H9 (cell line): Measurements from ENCODE around the gene ZBED1. TPM values are rescaled to one million over a fixed set of nuclear protein-coding genes. Genes with fewer than 3 reads are reported as not detected.

Source experiments
- DNase-seq: peaks from one replicate; pipeline ENCODE4 v3.0.0-alpha.2; 2017
- H2AFZ ChIP-seq: one replicate; pipeline ENCODE4 v1.6.1; 2013; ENCODE audit warnings: mild to moderate bottlenecking, low read length, control low read depth, moderate library complexity
- H2AK5ac ChIP-seq: 2 replicates; pipeline ENCODE4 v1.6.1; 2013; ENCODE audit warnings: low read length, control low read depth, mixed read lengths; ENCODE audit not compliant: insufficient read length
- H2BK120ac ChIP-seq: one replicate; pipeline ENCODE4 v1.6.1; 2013; ENCODE audit warnings: low read depth, mild to moderate bottlenecking, low read length, control low read depth, inconsistent platforms; ENCODE audit not compliant: poor library complexity, severe bottlenecking
- H2BK12ac ChIP-seq: 2 replicates; pipeline ENCODE4 v1.6.1; 2013; ENCODE audit warnings: low read length, control low read depth, mixed read lengths, low read depth; ENCODE audit not compliant: insufficient read length
- H2BK15ac ChIP-seq: 2 replicates; pipeline ENCODE4 v1.6.1; 2013; ENCODE audit warnings: low read depth, low read length, control low read depth
- H2BK20ac ChIP-seq: one replicate; pipeline ENCODE4 v1.6.1; 2013; ENCODE audit warnings: low read depth, mild to moderate bottlenecking, low read length, control low read depth, inconsistent platforms; ENCODE audit not compliant: poor library complexity, severe bottlenecking
- H2BK5ac ChIP-seq: 2 replicates; pipeline ENCODE4 v1.6.1; 2013; ENCODE audit warnings: low read length, control low read depth, mixed read lengths; ENCODE audit not compliant: insufficient read length
- H3K14ac ChIP-seq: 2 replicates; pipeline ENCODE4 v1.6.1; 2013; ENCODE audit warnings: low read length, control low read depth; ENCODE audit not compliant: insufficient read depth
- H3K18ac ChIP-seq: 2 replicates; pipeline ENCODE4 v1.6.1; 2013; ENCODE audit warnings: low read depth, mild to moderate bottlenecking, mixed read lengths, low read length, control low read depth; ENCODE audit not compliant: insufficient read length
- H3K23ac ChIP-seq: 2 replicates; pipeline ENCODE4 v1.6.1; 2013; ENCODE audit warnings: low read length, control low read depth, mixed read lengths, low read depth; ENCODE audit not compliant: insufficient read length
- H3K23me2 ChIP-seq: 2 replicates; pipeline ENCODE4 v1.6.1; 2013; ENCODE audit warnings: low read depth, mild to moderate bottlenecking, mixed read lengths, low read length, control low read depth; ENCODE audit not compliant: insufficient read length, poor library complexity, severe bottlenecking
- H3K27ac ChIP-seq: 2 replicates; pipeline ENCODE4 v1.5.1; 2013; ENCODE audit warnings: low read length, control low read depth, mixed read lengths, low read depth; ENCODE audit not compliant: insufficient read length
- H3K27me3 ChIP-seq: 2 replicates; pipeline ENCODE4 v1.6.1; 2013; ENCODE audit warnings: low read length, control low read depth, inconsistent platforms; ENCODE audit not compliant: insufficient read depth
- H3K4ac ChIP-seq: 2 replicates; pipeline ENCODE4 v1.6.1; 2013; ENCODE audit warnings: low read depth, mild to moderate bottlenecking, control low read depth, inconsistent platforms, low read length, moderate library complexity
- H3K4me1 ChIP-seq: 2 replicates; pipeline ENCODE4 v1.6.1; 2013; ENCODE audit warnings: low read length, control low read depth, inconsistent platforms; ENCODE audit not compliant: insufficient read depth
- H3K4me2 ChIP-seq: 2 replicates; pipeline ENCODE4 v1.6.1; 2013; ENCODE audit warnings: low read length, control low read depth, mixed read lengths; ENCODE audit not compliant: insufficient read length, insufficient read depth
- H3K56ac ChIP-seq: 2 replicates; pipeline ENCODE4 v1.6.1; 2013; ENCODE audit warnings: low read depth, mild to moderate bottlenecking, mixed read lengths, low read length, control low read depth; ENCODE audit not compliant: insufficient read length
- H3K79me1 ChIP-seq: 2 replicates; pipeline ENCODE4 v1.6.1; 2013; ENCODE audit warnings: low read depth, mild to moderate bottlenecking, moderate library complexity, low read length, control low read depth, inconsistent platforms; ENCODE audit not compliant: insufficient read depth, poor library complexity, severe bottlenecking
- H3K79me2 ChIP-seq: 2 replicates; pipeline ENCODE4 v1.6.1; 2013; ENCODE audit warnings: low read length, control low read depth, inconsistent platforms; ENCODE audit not compliant: insufficient read depth
- H3K9ac ChIP-seq: 2 replicates; pipeline ENCODE4 v1.6.1; 2013; ENCODE audit warnings: low read length, control low read depth, mixed read lengths; ENCODE audit not compliant: insufficient read length; ENCODE audit errors: extremely low read depth
- H3K9me3 ChIP-seq: one replicate; pipeline ENCODE4 v1.6.1; 2013; ENCODE audit warnings: low read depth, low read length, inconsistent platforms; ENCODE audit not compliant: control insufficient read depth
- H3T11ph ChIP-seq: one replicate; pipeline ENCODE4 v1.6.1; 2013; ENCODE audit warnings: mild to moderate bottlenecking, low read length, control low read depth, inconsistent platforms
- H4K20me1 ChIP-seq: one replicate; pipeline ENCODE4 v1.6.1; 2013; ENCODE audit not compliant: control insufficient read depth, insufficient read length, insufficient read depth
- H4K5ac ChIP-seq: 2 replicates; pipeline ENCODE4 v1.6.1; 2013; ENCODE audit warnings: low read depth, mild to moderate bottlenecking, mixed read lengths, low read length, control low read depth; ENCODE audit not compliant: insufficient read length
- H4K8ac ChIP-seq: replicated peaks from 2 replicates; pipeline ENCODE4 v1.6.1; 2013; ENCODE audit warnings: low read length, control low read depth, mixed read lengths, low read depth; ENCODE audit not compliant: insufficient read length
- H4K91ac ChIP-seq: 2 replicates; pipeline ENCODE4 v1.6.1; 2013; ENCODE audit warnings: low read depth, mild to moderate bottlenecking, moderate library complexity, mixed read lengths, low read length, control low read depth; ENCODE audit not compliant: insufficient read length
- H3K27ac Mint-ChIP-seq, 3 experiments: 2 replicates in 2 of 3; 3 replicates in 1 of 3; pipeline ENCODE4 v1.8.0; 2020 to 2021; ENCODE audit warnings: mixed read lengths in 3 of 3, mild to moderate bottlenecking in 1 of 3, moderate library complexity in 1 of 3
- H3K27me3 Mint-ChIP-seq: 2 replicates; pipeline ENCODE4 v1.8.0; 2021; ENCODE audit warnings: low read depth, mild to moderate bottlenecking, moderate library complexity, mixed read lengths
- H3K36me3 Mint-ChIP-seq, 3 experiments: 2 replicates in 2 of 3; 3 replicates in 1 of 3; pipeline ENCODE4 v1.8.0; 2020 to 2021; ENCODE audit warnings: low read depth in 3 of 3, mixed read lengths in 3 of 3; ENCODE audit not compliant: insufficient read depth in 1 of 3
- H3K4me1 Mint-ChIP-seq, 2 experiments: 2 replicates each; pipeline ENCODE4 v1.8.0; 2020; ENCODE audit warnings: mixed read lengths in 2 of 2
- H3K4me3 Mint-ChIP-seq, 2 experiments: 2 replicates in 1 of 2; 3 replicates in 1 of 2; pipeline ENCODE4 v1.8.0; 2020 to 2021; ENCODE audit warnings: mild to moderate bottlenecking in 2 of 2, mixed read lengths in 2 of 2, moderate library complexity in 1 of 2
- H3K9me3 Mint-ChIP-seq, 2 experiments: 2 replicates in 1 of 2; 3 replicates in 1 of 2; pipeline ENCODE4 v1.8.0; 2020; ENCODE audit warnings: mild to moderate bottlenecking in 2 of 2, mixed read lengths in 2 of 2, moderate library complexity in 1 of 2
- WGBS: extraction: QIAGEN DNeasy Blood & Tissue Kit; methylation state at CpG from one replicate; pipeline ENCODE4 v1.1.7; 2013; ENCODE audit warnings: missing lambda C conversion rate, low lambda C conversion rate, mixed read lengths; ENCODE audit not compliant: insufficient read length; ENCODE audit errors: extremely low coverage; 5-methylcytosine and 5-hydroxymethylcytosine counted together
- total RNA-seq: library from RNA; stranded (reverse); gene quantifications from 2 replicates; pipeline ENCODE4 v1.2.1, GENCODE V29; 2021
- TF ChIP-seq, protein P1 (sequence below): fragments of 200-600 bp; sonication (generic); conservative IDR thresholded peaks from 3 replicates; pipeline ENCODE4 v1.8.0; 2021; ENCODE audit warnings: antibody characterized with exemption, mild to moderate bottlenecking

The ZBED1 gene
- total RNA-seq, 1 experiment from 2014 or later = 61.1 TPM

DNA sequence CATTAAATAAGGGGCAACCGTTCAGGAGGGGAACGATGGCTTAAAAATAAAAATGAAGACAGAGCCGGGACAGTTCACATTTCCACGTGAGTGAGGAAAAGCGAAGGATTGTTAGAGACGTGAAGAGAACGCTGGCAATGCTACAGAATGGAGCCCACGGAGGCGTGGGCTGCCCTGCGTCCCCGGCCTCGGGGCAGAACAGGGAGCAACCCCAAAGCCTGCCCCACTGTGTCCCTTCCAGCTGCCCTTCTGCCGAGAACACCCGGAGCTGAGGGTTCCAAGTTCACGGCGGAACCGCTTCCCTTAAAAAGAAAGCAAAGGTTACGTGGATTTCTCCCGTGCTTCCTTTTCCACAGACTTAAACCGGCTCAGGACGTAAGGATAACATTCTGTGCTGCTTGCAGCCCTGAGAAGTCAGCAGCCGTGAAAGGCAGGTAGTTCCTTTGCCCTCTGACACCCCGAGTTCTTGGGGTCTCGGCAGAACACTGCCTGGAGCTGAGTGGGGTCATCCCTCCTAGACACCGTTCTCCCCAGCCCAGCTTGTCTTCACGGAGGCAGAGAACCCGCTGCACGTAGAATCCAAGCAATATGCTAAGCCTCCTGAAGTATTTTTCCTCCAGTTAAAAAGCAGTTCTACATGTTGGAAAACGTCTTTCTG lies 14.2 kb downstream of the ZBED1 start:
- no CpG with 5 or more reads among the region's 29 CpGs for WGBS
- Histone ChIP-seq H3K9me3 (no peaks in the 10 kb centered on the region), H3K79me2 (peaks cover 4% of the 10 kb centered on the region; the same call in 1 of the 2 replicates), H2BK20ac (no peak overlapping the region), H3K4me1 (peaks cover 3% of the 10 kb centered on the region), H4K91ac (no peak overlapping the region), H3K9ac (no peak overlapping the region), H4K20me1 (no peaks in the 10 kb centered on the region), H3K27ac (no peak overlapping the region), H3K23ac (no peak overlapping the region), H2BK120ac (no peak overlapping the region), H3K27me3 (no peaks in the 10 kb centered on the region), H3K23me2 (peaks cover 3% of the 10 kb centered on the region), H3K4ac (no peak overlapping the region), H2BK5ac (peak overlapping the region; percentile 23), H2AFZ (no peak overlapping the region), H3K18ac (no peak overlapping the region), H3K56ac (no peak overlapping the region), H4K8ac (no peak overlapping the region), H3K79me1 (no peaks in the 10 kb centered on the region), H3K14ac (no peak overlapping the region; the same call in 1 of the 2 replicates), H3K4me2 (no peak overlapping the region), H2AK5ac (no peak overlapping the region), H4K5ac (no peak overlapping the region), H2BK15ac (no peak overlapping the region), H2BK12ac (no peak overlapping the region), H3T11ph (no peak overlapping the region)
- Mint-ChIP-seq H3K9me3 (no peaks in the 10 kb centered on the region), H3K27ac (peak overlapping the region; percentile 75 to 96 (median 91); a peak in 6 of 7 replicates), H3K36me3 (peaks cover 39 to 57% (median 53%) of the 10 kb centered on the region in 3 experiments; a peak in 6 of 7 replicates), H3K4me3 (no peak overlapping the region; a peak in 1 of 5 replicates), H3K27me3 (no peaks in the 10 kb centered on the region), H3K4me1 (peaks cover 36 to 38% of the 10 kb centered on the region in 2 experiments)
- DNase-seq = no peak
- TF ChIP-seq, protein P1, sequence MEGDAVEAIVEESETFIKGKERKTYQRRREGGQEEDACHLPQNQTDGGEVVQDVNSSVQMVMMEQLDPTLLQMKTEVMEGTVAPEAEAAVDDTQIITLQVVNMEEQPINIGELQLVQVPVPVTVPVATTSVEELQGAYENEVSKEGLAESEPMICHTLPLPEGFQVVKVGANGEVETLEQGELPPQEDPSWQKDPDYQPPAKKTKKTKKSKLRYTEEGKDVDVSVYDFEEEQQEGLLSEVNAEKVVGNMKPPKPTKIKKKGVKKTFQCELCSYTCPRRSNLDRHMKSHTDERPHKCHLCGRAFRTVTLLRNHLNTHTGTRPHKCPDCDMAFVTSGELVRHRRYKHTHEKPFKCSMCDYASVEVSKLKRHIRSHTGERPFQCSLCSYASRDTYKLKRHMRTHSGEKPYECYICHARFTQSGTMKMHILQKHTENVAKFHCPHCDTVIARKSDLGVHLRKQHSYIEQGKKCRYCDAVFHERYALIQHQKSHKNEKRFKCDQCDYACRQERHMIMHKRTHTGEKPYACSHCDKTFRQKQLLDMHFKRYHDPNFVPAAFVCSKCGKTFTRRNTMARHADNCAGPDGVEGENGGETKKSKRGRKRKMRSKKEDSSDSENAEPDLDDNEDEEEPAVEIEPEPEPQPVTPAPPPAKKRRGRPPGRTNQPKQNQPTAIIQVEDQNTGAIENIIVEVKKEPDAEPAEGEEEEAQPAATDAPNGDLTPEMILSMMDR = no peak
